Calu3 (cell line): ENCODE results near the gene COL16A1. TPM values are rescaled to one million over a fixed set of nuclear protein-coding genes. Genes with fewer than 3 reads are reported as not detected.

Experiments
- BruUV-seq: library from RNA; stranded (reverse); fragments of 400-500 nt; replicated peaks from 2 replicates; lab custom pipeline; 2021; lab: Mats Ljungman, UMichigan
- CTCF ChIA-PET: fragments of 300-600 bp; sonication (Branson Sonifier 250); formaldehyde crosslinking; loops from one replicate; lab custom pipeline; 2022; ENCODE audit warnings: antibody characterized with exemption; lab: Charles Lee
- DNase-seq: peaks from one replicate; pipeline ENCODE4 v3.0.0; 2022
- H3K27ac Mint-ChIP-seq: one replicate; pipeline ENCODE4 v1.8.0; 2022; ENCODE audit warnings: mixed read lengths; ENCODE audit not compliant: unreplicated experiment
- H3K27me3 Mint-ChIP-seq: one replicate; pipeline ENCODE4 v1.8.0; 2022; ENCODE audit warnings: mixed read lengths; ENCODE audit not compliant: unreplicated experiment
- H3K36me3 Mint-ChIP-seq: one replicate; pipeline ENCODE4 v1.8.0; 2022; ENCODE audit warnings: mild to moderate bottlenecking, moderate library complexity, mixed read lengths; ENCODE audit not compliant: insufficient read depth, unreplicated experiment
- H3K4me1 Mint-ChIP-seq: one replicate; pipeline ENCODE4 v1.8.0; 2022; ENCODE audit warnings: mild to moderate bottlenecking, low read depth, mixed read lengths; ENCODE audit not compliant: unreplicated experiment
- H3K4me3 Mint-ChIP-seq: one replicate; pipeline ENCODE4 v1.8.0; 2022; ENCODE audit warnings: mild to moderate bottlenecking, low read depth, moderate library complexity, mixed read lengths; ENCODE audit not compliant: unreplicated experiment
- H3K9me3 Mint-ChIP-seq: one replicate; pipeline ENCODE4 v1.8.0; 2022; ENCODE audit warnings: low read depth, mixed read lengths; ENCODE audit not compliant: unreplicated experiment
- CTCF ChIP-seq: fragments of 200-600 bp; IDR thresholded peaks from one replicate; pipeline ENCODE4 v1.8.0; 2022; ENCODE audit warnings: antibody characterized with exemption; ENCODE audit not compliant: unreplicated experiment
- intact Hi-C: fragments of 100-400 bp; cut with micrococcal nuclease; formaldehyde crosslinking; loops from one replicate; pipeline ENCODE4 v1.10.0; 2022; ENCODE audit not compliant: unreplicated experiment
- total RNA-seq: library from RNA; stranded (reverse); gene quantifications from 2 replicates; pipeline ENCODE4 v1.2.3, GENCODE V29; 2022

Gene COL16A1
- total RNA-seq, 1 experiment from 2014 or later, result 3.8 TPM

GRCh38 chr1:31694964-31695313 lies 8.9 kb downstream of the COL16A1 start:
- H3K36me3 Mint-ChIP-seq, result peaks cover 3% of the 10 kb centered on the region
- H3K9me3 Mint-ChIP-seq, result no peaks in the 10 kb centered on the region
- peaks cover 15% of the 10 kb centered on the region for H3K27me3 Mint-ChIP-seq
- no peak overlapping the region for H3K4me3 Mint-ChIP-seq
- intact Hi-C loops, result no loop called here
- peaks cover 25% of the 10 kb centered on the region for H3K4me1 Mint-ChIP-seq
- no peak overlapping the region for H3K27ac Mint-ChIP-seq
- BruUV-seq, result no TSS peak
- DNase-seq, result no peak
- CTCF ChIA-PET, result no interaction called here
- no peak for TF ChIP-seq CTCF

GRCh38 chr1:31694069-31694963 lies 9.5 kb downstream of the COL16A1 start:
- DNase-seq, result no peak
- no TSS peak for BruUV-seq
- Mint-ChIP-seq H3K9me3 (no peaks in the 10 kb centered on the region), H3K4me1 (peaks cover 25% of the 10 kb centered on the region), H3K4me3 (no peak overlapping the region), H3K27ac (no peak overlapping the region), H3K27me3 (peaks cover 15% of the 10 kb centered on the region), H3K36me3 (peaks cover 9% of the 10 kb centered on the region)
- CTCF ChIA-PET, result no interaction called here
- TF ChIP-seq CTCF, result no peak
- intact Hi-C loops, result no loop called here

DNA sequence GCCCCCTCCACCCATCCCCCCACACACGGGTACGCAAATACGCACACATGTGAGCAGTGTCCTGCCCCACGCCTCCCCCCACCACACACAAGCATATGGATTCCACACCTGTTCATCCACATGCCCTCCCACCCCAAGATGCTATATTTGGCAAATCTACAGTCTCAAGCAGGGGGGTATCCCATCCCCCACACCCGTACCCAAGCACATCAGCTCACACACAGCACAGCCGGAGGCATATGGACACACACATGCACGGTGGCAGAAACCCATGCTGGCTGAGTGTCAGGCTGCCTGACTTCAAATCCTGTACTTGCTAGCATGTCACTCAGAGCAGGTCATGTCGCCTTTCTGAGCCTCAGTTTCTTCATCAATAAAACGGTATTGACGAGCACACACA lies 10.6 kb downstream of the COL16A1 start:
- H3K4me3 Mint-ChIP-seq, result no peak overlapping the region
- DNase-seq, result no peak
- BruUV-seq, result no TSS peak
- no peaks in the 10 kb centered on the region for H3K9me3 Mint-ChIP-seq
- TF ChIP-seq CTCF, result no peak
- peaks cover 27% of the 10 kb centered on the region for H3K4me1 Mint-ChIP-seq
- H3K36me3 Mint-ChIP-seq, result peaks cover 9% of the 10 kb centered on the region
- CTCF ChIA-PET, result no interaction called here
- no peak overlapping the region for H3K27ac Mint-ChIP-seq
- intact Hi-C loops, result no loop called here
- peaks cover 15% of the 10 kb centered on the region for H3K27me3 Mint-ChIP-seq

DNA sequence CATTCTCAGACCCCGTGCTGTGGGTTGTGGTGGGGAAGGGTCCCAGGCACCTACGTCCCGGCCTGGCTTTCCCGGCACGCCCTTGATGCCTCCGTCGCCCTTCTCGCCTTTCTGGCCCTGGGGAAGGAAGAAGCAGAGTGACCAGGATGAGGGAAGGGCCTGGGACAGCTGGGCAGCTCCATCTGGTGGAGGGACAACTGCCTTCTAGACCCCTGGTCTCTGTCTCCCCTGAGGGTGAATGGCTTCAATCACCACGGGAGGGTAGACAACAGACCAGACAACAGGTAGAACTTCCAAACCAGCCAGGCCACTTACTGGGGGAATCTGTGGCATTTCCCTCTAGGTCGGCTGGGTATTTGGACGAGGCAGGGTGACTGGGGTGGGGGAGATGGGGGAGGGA lies 11.9 kb downstream of the COL16A1 start:
- CTCF ChIA-PET, result no interaction called here
- no peak for TF ChIP-seq CTCF
- intact Hi-C loops, result no loop called here
- no peak overlapping the region for H3K4me3 Mint-ChIP-seq
- no peaks in the 10 kb centered on the region for H3K9me3 Mint-ChIP-seq
- no TSS peak for BruUV-seq
- no peak for DNase-seq
- H3K27me3 Mint-ChIP-seq, result peaks cover 6% of the 10 kb centered on the region
- peaks cover 9% of the 10 kb centered on the region for H3K36me3 Mint-ChIP-seq
- no peak overlapping the region for H3K27ac Mint-ChIP-seq
- peaks cover 27% of the 10 kb centered on the region for H3K4me1 Mint-ChIP-seq
